Dermis blood vessel endothelial cell (primary cell): Measurements from ENCODE around the gene PLXDC2. TPM values are rescaled to one million over a fixed set of nuclear protein-coding genes. Genes with fewer than 3 reads are reported as not detected.

ENCODE experiments used
- DNase-seq: peaks from one replicate; pipeline ENCODE4 v3.0.0; 2010
- total RNA-seq: library from RNA; depleted of rRNA; stranded (reverse); fragments of >200 nt; gene quantifications from 2 replicates; pipeline ENCODE4 v1.2.3, GENCODE V29; 2014

The PLXDC2 gene
- total RNA-seq, 1 donor from 2014 or later = 2.7 TPM

DNA sequence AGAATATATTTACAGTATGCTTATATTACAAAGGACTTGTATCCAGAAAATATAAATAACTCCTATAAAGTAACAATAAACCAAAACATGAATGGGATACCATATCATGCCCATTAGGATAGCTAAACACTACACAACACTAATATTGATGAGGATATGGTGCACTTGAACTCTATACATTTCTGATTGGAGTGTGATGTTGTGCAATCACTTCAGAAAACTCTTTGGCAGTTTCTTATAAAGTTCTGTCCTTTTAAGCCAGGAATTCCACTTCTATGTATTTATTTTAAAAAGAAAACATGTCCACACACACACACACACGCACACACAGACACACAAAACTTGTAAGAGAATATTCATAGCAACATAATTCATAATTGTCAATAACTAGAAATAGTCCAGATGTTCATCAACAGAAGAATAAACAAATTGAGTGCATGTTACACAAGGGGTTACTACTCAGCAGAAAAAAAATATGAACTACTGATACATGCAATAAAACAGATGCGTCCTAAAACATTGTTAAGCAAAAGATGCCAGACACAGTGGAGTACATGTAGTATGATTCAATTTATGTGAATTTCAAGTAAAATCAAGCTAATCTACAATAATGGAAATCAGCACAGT lies 416.0 kb downstream of the PLXDC2 start:
- no peak for DNase-seq

DNA sequence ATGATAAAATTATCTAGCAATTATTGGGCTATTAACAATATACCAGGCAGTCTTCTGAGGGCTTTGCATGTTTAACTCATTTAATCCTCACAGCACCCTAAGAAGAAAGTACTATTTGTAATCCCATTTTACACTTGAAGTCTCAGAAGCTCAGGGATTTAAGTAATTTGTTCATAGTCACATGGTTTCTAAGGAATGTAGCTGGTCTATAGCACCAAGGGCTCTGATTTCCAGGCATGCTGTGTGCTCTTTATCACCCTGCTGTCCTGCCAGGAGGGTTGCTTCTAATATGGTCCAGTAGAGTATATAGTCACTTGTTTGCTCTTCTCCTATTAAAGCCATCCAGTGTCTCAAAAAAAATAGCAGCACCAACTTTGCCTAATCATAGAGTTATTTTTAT lies 417.2 kb downstream of the PLXDC2 start:
- DNase-seq = no peak

DNA sequence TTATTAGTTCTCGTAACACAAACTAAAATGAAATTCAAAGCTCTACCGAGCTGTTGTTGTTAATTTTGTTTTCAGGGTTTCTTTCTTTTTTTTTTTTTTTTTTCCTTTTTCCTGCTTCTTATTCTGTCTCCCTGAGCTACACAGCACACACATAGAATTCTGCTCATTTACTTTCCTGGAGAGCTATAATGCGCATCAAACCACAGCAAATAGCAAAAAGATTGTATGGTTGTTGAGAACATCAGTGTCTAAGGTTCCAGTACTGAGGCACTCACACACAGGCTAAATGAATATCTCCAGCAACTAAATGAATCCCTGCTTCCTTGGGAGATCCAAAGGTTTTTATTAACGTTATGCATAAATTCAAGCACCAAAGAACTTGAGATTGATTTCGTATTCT lies 418.3 kb downstream of the PLXDC2 start:
- DNase-seq = no peak

GRCh38 chr10:20237091-20237570 lies 420.9 kb downstream of the PLXDC2 start:
- DNase-seq = no peak

GRCh38 chr10:20237586-20237985 lies 421.4 kb downstream of the PLXDC2 start:
- no peak for DNase-seq

- DNase-seq = no peak
These were observed 424.4 kb downstream of the PLXDC2 start for GRCh38 chr10:20240643-20241042.

- no peak for DNase-seq
These were observed 431.2 kb downstream of the PLXDC2 start for GRCh38 chr10:20247454-20247853.

DNA sequence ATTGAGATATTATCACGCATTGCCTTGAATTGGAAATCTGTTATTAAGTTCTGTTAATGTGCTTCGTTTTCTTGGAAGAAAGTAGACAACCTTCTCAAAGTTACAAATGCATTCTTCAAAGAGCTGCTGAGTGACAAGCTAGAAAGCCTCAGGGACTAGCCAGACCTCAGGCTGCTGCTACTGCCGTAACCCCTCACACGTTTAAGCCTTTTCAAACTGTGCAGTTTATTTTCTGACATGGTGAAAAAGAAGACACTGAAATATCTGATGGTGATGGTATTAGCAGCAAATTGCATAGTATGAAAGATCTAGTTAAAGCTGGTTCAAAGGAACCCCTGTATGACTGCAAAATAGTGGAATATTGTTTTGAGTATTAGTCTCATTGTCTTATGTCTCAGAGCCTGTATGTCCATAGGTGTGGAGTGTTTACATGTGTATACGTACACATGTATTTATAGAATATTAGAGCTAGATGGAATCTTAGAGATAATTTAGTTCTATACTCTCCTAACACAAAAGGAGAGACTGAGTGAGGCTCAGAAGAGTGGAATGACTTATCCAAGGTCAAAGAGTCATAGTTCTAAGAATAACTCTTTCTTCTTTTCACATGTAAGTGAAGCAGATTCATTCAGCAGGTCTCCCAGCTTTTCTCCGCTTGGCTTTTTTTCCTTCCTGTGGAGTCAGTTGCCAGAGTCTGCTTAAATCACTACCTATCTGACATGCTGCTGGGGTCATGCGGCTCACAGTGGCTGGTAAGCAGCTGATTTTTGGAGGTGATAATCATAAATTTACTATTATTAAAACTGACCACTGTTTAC lies 431.9 kb downstream of the PLXDC2 start:
- no peak for DNase-seq

DNA sequence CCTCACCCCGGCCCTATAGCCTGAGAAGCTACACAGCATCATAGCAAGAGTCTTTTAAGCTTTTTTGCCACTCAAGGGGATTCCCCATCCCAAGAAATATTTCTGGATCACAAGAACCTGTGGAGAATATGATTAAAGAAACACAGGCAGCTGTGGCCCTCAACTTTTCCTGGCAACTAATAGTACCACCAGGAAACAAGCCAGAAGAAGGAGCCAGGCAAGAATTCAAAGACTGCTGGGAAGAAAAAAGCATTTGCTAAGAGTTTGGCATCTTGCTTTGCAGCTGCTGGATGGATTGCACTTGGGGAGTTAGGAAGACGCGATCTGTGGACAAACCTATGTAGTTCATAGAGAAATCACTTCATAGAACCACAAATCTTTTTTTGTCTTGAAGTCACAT lies 437.8 kb downstream of the PLXDC2 start:
- no peak for DNase-seq

GRCh38 chr10:20254497-20254896 lies 438.3 kb downstream of the PLXDC2 start:
- no peak for DNase-seq

DNA sequence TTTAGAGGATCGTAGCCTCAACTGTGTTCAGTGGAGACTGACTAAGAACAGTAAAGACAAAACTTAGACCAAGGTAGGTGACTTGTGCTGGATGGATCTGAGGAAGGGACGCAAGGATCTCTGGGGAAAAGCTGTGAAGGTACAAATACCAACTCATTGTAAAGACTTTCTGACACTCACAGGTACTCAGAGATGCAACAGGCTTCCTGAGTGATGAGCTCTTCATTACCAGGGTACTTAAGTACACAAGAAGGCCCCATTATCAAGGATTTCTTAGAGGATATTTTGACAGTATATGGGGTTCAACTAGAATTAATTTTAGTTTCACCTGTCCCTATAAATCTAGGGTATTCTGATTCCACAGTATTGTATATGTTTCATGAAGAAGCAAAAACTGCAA lies 440.7 kb downstream of the PLXDC2 start:
- DNase-seq = no peak

GRCh38 chr10:20257422-20257821 lies 441.2 kb downstream of the PLXDC2 start:
- DNase-seq = no peak

DNA sequence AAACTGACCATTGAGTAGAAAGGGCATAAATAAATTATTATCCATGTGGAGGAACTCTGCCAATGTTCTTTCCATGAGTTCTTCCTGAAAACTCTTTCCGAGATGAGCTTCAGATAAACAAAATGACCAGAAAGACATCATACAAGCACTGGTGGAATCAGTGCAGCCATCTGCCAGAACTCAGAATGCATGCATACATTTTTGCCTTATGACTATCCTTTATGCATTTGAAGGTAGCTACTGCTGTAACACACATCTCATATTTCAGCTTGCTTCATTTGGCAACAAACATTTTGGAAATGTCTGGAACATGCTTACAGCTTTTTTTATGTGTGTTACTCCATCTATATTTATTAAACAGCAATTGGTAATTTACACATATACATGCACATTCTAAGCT lies 448.9 kb downstream of the PLXDC2 start:
- DNase-seq = no peak

DNA sequence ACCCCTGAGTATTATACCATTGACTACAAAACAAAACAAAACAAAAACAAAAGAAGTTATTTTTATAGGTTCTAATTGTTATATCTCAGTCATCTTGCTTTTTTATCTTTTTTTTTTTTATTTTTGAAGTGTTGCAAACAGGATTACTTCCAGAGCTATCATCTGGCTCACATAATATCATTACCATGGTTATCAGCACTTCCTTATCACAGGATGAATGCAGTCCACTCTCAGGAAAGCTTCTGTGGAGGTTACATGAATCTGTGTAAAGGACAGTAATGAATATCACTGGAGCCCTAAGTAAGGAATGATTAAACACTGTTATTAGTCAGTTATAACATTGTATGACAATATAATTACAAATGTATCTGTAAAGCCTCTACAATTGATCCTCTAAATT lies 451.5 kb downstream of the PLXDC2 start:
- no peak for DNase-seq

DNA sequence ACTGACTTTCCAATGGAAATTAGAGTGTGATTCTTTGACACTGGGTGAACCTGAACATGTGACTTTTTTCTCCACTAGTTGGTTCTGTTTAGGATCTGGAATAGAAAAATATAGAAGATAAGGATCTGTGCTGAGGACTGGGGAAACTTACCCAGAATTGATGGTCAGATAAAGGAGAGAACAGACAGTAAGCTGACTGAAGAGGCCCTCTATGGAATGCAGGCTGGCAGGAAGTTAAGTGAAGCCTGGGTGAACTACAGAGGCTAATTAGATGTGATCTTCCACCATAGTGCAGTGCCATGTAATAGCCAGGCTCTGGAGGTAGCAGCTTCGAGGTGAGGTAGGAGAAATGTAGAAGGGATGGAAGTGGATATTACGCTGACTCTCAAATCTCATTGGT lies 455.3 kb downstream of the PLXDC2 start:
- no peak for DNase-seq

DNA sequence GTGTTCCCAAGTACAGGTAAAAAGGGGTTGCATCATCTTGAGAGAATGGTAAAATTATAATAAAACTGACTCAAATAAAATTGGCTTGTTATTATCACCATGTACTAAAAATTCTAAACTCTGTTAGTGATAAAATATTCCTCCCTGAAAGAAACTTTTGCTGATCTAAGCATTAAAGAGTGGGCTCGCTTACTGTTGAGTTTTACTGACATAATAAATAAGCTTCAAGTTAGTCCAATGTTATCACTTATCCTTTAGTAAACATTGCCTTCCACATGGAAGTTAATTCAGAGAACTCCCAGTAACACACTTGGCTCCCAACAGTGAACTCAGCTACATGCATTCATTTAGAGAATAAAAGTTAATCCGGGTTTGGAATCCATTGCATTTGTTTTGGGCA lies 456.4 kb downstream of the PLXDC2 start:
- no peak for DNase-seq

DNA sequence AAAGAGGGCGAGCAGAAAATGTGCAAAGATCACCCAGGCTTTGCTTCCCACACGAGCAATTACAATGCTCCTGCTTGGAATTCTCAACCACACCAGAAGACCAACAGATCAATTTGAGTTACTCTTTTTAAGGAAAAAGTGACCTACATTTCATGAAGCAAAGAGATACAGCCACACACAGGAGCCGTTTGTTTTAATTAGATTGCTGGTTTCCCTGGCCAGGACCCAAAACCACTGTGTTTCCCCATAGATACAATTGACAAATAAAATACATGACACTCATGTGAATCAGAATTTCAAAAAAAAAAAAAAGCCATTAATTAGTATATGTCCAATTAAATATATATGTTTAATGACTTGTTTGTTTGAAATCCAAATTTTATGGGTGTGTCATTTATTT lies 458.3 kb downstream of the PLXDC2 start:
- DNase-seq = no peak

GRCh38 chr10:20276127-20276979 lies 460.1 kb downstream of the PLXDC2 start:
- no peak for DNase-seq

DNA sequence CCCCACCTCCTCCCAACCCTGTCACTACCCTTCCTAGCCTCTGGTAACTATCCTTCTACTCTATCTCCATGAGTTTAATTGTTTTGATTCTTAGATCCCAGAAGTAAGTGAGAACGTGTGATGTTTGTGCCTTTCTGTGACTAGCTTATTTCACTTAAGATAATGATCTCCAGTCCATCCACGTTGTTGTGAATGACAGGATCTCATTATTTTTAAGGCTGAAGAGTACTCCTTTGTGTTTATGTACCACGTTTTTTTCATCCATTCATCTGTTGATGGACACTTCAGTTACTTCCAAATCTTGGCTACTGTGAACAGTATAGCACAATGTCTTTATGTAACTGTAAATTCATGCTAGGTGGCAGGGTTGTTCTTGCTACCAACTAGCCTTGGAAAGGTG lies 461.6 kb downstream of the PLXDC2 start:
- DNase-seq = no peak

- DNase-seq = no peak
These were observed 465.3 kb downstream of the PLXDC2 start for GRCh38 chr10:20281579-20281978.

DNA sequence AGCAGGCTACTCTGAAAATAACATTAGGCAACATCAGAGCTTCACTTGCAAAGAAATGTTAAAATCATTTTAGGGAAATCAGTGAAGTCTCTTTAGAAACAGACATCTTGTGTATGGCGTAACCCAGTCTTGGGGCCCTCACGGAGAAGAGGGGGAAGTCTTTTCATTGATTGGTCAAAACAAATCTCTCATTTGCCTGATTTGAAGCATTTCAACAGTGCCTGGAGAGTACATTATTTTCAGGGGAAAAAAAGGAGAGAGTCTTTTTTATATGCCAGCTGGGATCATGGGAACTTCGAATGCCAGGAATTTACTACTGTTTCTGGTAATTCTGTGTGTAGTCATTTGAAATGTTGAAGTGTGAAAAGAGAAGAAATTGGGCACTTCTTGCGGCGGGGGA lies 471.4 kb downstream of the PLXDC2 start:
- no peak for DNase-seq

GRCh38 chr10:20288060-20288459 lies 471.8 kb downstream of the PLXDC2 start:
- no peak for DNase-seq

- DNase-seq = no peak
These were observed 473.0 kb downstream of the PLXDC2 start for GRCh38 chr10:20289070-20289828.
